Large intestine (tissue), 3 donors: ENCODE measurements around the gene SORCS2. TPM values are rescaled to one million over a fixed set of nuclear protein-coding genes. Genes with fewer than 3 reads are reported as not detected.

Experiments
- DNase-seq, 2 donors: peaks; one replicate each; pipeline versions ENCODE4 v3.0.0 to v3.0.0-alpha.2; 2013
- H3K27ac ChIP-seq: one replicate; pipeline ENCODE4 v1.5.1; 2013; ENCODE audit warnings: low read length
- H3K27me3 ChIP-seq: 2 replicates; pipeline ENCODE4 v1.6.1; 2013; ENCODE audit warnings: low read length; ENCODE audit not compliant: control insufficient read depth, insufficient read depth
- H3K36me3 ChIP-seq: 2 replicates; pipeline ENCODE4 v1.6.1; 2013; ENCODE audit warnings: low read length; ENCODE audit not compliant: control insufficient read depth, insufficient read depth
- H3K4me1 ChIP-seq: one replicate; pipeline ENCODE4 v1.6.1; 2013; ENCODE audit warnings: low read length; ENCODE audit not compliant: control insufficient read depth, insufficient read depth
- H3K4me3 ChIP-seq: one replicate; pipeline ENCODE4 v1.5.1; 2013; ENCODE audit warnings: low read length
- H3K9me3 ChIP-seq: one replicate; pipeline ENCODE4 v1.6.1; 2013; ENCODE audit warnings: mild to moderate bottlenecking, low read depth, low read length, moderate library complexity; ENCODE audit not compliant: control insufficient read depth
- WGBS: methylation state at CpG from one replicate; pipeline ENCODE4 v1.1.5; 2013; ENCODE audit warnings: low lambda C conversion rate; ENCODE audit not compliant: insufficient coverage; 5-methylcytosine and 5-hydroxymethylcytosine counted together
- polyA plus RNA-seq: library from polyadenylated mRNA; unstranded; fragments of 120-200 nt; gene quantifications from one replicate; pipeline ENCODE4 v1.2.1, GENCODE V29; 2013

The SORCS2 gene
- polyA plus RNA-seq, 1 donor = 3.6 TPM

DNA sequence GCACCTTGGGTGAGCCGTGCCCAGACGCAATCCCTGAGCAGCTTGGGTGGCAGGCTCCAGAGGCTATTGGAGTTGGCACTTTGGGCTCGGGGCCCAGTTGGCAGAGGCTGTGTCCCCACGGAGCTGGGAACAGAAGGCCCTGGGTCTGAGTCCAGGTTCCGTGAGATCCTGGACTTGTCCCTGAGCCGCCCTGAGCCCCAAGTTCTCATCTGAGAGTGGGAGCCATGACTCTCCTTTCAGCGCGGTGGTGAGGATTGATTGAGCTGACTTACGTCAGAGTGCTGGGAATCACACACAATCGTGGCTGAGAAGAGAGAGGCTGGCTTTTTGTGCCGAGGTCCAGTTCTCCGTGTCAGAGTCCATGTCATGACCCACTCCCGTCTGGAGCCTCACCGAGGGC, 144.4 kb downstream of the SORCS2 start:
- no peaks in the 10 kb centered on the region for H3K4me1 ChIP-seq
- H3K36me3 ChIP-seq = no peaks in the 10 kb centered on the region
- H3K9me3 ChIP-seq = no peaks in the 10 kb centered on the region
- no peak overlapping the region for H3K27ac ChIP-seq
- 93% methylated on average over 3 of the region's 14 CpGs for WGBS
- H3K27me3 ChIP-seq = no peaks in the 10 kb centered on the region
- no peak overlapping the region for H3K4me3 ChIP-seq
- DNase-seq = no peak

DNA sequence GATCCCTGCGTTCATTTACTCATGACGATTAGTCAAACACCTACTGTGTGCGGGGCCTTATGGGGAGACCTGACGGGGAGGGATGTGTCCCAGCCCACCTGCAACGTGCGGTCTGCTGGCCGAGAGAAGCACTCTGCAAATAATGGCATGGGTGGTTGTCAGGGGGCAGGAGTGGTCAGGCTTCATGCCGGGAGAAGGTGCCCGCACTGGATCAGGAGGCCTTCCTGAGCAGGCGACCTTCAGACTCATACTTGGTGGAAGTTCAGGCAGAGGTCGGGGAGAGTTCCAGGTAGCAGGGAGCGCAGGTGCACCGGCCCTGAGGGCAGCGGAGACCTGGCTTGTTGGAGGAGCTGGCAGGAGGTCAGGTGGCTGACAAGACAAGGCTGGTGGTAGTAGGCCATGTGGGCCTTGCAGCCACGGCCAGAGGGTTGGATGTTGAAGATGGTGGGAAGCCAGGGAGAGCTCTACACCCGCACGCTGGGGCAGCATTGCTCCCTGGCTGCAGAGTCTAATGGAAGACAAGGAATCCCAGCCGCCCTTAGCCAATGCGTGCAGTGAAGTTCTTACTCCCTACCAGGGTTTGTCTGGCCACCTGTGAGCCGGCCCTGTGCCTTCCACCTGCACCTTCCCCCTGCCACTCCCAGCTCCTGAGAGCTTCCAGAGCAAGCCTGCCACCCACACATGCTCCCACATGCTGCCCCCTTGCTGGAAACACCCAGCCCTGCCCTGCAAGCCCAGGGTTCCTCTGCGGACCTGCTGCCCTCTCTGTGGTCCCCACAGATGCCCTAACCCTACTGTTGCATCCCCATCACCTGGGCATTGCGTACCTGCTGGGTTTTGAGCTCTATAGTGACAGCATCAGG, 145.1 kb downstream of the SORCS2 start:
- DNase-seq = no peak
- WGBS = no CpG with 5 or more reads among the region's 22 CpGs
- Histone ChIP-seq H3K4me3 (no peak overlapping the region), H3K9me3 (no peaks in the 10 kb centered on the region), H3K4me1 (no peaks in the 10 kb centered on the region), H3K36me3 (no peaks in the 10 kb centered on the region), H3K27ac (no peak overlapping the region), H3K27me3 (no peaks in the 10 kb centered on the region)

DNA sequence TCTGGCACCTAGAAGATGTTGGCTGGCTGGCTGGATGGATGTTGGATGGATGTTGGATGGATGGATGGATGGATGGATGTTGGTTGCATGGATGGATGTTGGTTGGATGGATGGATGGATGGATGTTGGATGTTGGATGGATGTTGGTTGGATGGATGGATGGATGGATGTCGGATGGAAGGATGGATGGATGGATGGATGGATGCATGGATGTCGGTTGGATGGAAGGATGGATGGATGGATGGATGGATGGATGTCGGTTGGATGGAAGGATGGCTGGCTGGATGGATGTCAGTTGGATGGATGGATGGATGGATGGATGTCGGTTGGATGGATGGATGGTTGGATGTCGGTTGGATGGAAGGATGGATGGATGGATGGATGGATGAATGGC, 145.7 kb downstream of the SORCS2 start:
- no peaks in the 10 kb centered on the region for H3K9me3 ChIP-seq
- no peak overlapping the region for H3K4me3 ChIP-seq
- no peak overlapping the region for H3K27ac ChIP-seq
- 100% methylated on average over 3 of the region's 5 CpGs for WGBS
- no peaks in the 10 kb centered on the region for H3K4me1 ChIP-seq
- no peaks in the 10 kb centered on the region for H3K36me3 ChIP-seq
- no peak for DNase-seq
- H3K27me3 ChIP-seq = no peaks in the 10 kb centered on the region

DNA sequence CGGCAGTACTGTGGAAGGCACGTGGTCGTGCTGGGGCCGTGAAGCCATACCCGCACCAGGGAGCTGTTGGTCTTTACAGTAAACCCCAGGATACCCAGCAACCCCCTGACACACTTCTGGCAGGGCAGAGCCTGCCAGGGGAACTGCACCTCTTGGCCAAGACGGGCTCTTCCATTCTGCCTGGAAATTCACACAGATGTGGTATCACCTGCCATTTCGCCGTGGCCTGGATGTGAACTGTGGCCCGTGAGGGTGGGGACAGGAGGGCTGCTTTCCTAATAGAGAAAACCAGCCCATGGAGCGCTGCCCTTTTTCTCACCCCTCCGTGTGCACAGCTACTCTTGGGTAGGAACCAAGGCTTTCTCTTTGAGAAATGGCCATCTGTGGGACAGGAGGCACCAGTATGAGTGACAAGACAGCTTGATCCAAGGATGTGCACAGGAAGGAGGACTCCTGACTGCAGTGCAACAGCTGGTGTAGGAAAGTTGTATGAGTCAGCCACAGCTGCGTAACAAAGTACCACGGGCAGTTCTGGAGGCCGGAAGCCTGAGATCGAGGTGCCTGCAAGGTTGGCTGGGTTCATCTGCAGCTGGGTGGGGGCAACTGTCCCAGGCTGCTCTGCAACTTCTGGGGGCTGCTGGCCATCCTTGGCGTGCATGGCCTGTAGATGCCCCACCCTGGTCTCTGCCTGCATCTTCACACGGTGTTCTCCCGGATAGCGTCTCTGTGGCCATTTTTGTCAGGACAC, 146.7 kb downstream of the SORCS2 start:
- no peaks in the 10 kb centered on the region for H3K9me3 ChIP-seq
- no peak overlapping the region for H3K27ac ChIP-seq
- no peaks in the 10 kb centered on the region for H3K27me3 ChIP-seq
- no peak overlapping the region for H3K4me3 ChIP-seq
- H3K36me3 ChIP-seq = no peaks in the 10 kb centered on the region
- no peak for DNase-seq
- H3K4me1 ChIP-seq = no peaks in the 10 kb centered on the region
- no CpG with 5 or more reads among the region's 19 CpGs for WGBS

DNA sequence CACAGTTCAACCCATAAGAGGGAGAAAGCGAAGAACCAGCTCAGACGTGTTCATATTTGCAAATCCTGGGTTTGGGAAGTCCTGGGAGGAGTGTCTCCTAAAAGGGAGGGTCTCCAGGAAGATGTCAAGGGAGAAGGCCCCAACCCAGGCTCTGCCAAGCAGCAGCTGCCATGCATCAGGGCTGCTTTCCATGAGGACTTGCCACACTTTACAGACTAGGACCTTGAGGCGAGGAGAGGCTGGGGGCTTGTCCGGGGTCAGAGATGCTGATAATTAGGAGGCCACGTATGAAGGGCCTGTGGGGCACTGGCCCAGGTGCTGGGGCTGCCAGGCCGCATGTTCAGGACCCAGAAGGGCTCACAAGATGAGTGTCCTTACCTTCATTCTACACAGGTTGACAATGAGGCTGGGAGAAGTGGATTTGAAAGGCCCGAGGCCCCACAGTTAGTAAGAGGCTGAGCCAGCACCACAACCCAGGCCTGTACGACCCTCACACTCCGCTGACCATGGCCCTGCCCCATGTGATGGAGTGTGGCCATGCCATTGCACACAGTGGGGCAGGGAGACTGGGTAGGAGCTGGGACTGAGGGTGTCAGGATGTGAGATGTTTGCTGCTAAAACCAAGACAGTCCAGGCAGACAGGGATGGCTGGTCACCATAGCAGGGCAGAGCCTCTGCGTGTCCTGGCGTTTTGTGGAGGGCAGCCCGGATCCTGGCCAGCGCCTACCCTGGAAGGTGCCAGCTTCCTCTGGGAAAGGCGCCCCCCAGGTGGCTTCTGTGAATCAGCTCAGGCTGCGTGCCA, 147.6 kb downstream of the SORCS2 start:
- Histone ChIP-seq H3K27ac (no peak overlapping the region), H3K9me3 (no peaks in the 10 kb centered on the region), H3K36me3 (no peaks in the 10 kb centered on the region), H3K27me3 (no peaks in the 10 kb centered on the region), H3K4me3 (no peak overlapping the region), H3K4me1 (no peaks in the 10 kb centered on the region)
- no CpG with 5 or more reads among the region's 15 CpGs for WGBS
- DNase-seq = no peak

DNA sequence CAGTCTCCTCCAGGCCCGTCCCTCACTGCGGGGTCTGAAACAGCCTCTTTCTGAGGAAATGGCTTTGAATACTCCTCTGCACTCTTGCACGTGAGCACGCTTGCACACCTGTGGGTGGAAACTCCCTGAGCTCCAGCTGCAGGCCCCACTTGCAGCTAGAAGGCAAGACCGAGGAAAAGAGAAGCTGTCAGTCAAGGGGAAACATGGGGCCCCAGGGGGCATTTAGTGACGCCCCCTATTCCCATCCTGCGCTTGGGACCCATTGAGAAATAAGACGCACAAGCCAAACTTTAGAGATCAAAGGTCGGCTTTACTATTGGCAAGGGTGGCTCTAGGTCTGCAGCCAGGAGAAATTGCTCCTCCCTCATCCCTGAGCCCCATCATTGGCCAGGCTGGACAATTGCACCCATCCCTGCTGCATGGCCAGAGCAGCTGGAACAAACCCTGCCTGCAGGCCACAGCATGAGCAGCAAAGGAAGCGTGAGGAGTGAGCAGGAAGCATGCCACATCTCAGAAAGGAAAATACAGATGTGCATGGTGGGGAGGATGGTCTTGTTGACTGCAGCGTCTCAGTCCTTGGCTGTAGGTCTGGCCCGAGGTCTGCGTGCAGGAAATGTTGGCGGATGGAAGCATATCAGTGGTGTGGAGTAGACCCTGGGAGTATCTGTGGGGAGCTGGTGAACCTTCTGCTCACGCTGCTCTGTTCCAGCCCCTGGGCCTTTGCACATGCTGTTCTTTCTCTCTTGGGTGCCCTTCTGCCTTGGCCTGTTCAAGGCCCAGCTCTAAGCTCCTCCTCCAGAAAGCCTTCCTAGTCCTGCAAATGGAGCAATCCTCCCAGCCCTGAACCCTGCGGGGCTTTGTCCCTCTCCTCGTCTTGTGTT, 148.5 kb downstream of the SORCS2 start:
- WGBS = 20% methylated on average over 1 of the region's 17 CpGs
- Histone ChIP-seq H3K27me3 (no peaks in the 10 kb centered on the region), H3K36me3 (no peaks in the 10 kb centered on the region), H3K4me3 (no peak overlapping the region), H3K4me1 (no peaks in the 10 kb centered on the region), H3K27ac (no peak overlapping the region), H3K9me3 (no peaks in the 10 kb centered on the region)
- DNase-seq = no peak

DNA sequence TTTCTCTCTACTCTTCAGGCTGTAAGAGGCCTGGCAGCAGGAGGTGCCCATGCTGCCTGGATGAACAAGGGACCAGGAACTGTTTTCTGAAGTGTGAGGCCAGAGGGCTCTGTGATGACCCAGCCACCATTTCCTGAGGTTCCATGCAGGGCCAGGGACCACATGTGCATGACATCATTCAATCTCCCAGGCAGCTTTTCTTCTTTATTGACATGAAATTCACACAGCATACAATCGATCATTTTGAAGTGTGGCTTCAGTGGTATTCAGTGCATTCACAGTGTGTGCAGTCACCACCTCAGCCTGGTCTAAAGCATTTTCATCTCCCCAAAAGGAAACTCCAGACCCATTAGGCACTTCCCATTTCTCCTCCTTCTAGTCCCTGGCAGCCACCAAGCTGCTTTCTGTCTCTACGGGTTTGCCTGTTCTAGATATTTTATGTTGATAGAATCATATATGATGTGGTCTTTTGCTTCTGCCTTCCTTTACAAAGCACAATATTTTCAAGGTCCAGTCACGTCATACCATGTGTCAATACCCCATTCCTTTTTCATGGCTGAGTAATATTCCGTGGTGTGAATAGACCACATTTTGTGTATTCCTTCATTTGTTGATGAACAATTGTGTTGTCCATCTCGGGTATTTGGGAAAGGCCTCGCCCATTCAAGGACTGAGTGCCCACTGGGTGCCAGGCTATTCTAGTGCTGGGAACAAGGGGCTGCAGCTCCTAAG, 149.3 kb downstream of the SORCS2 start:
- no peak for DNase-seq
- no peaks in the 10 kb centered on the region for H3K4me1 ChIP-seq
- H3K4me3 ChIP-seq = no peak overlapping the region
- H3K9me3 ChIP-seq = peaks cover 4% of the 10 kb centered on the region
- H3K27ac ChIP-seq = no peak overlapping the region
- WGBS = no CpG with 5 or more reads among the region's 6 CpGs
- no peaks in the 10 kb centered on the region for H3K36me3 ChIP-seq
- no peaks in the 10 kb centered on the region for H3K27me3 ChIP-seq

DNA sequence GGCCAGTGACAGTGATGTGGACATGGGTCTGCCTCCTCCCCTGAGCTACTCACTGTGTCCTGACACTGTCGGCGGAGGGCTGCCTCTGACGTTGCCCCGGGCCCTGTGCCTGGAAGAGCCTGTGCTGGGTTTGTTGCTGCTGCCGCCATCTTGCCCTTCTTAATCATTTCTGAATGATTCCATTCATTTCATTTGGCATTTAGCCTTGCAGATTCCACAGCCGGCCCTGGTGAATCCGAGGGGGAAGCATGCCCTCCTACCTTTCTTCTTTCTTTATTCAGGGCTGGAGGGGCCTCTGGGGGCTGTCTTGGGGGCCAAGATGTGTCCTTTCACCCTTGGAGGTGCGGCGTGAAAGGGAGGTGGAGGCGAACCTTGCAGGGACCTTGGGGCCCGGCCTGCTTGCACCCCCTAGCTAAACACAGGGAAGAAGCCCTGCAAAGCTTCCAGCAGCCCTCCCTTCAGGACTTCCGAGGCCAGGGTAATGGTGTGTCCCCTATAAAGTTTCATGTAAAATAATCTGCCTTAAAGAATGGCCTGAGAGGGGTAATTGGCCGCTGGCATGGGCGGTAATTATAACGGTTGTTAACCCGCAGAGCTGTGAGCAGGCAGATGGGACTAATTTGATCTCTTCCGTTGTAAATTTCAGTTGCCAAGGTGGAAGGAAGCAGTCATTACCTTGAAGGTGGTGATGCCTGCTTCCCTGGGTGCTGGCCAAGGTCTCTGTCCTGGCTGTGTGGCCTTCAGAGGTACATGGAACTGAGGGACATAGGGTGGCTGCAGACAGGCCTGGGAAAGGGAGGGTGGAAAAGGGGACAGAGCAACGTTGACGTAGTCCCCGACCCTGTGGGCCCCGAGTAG, 150.1 kb downstream of the SORCS2 start:
- H3K36me3 ChIP-seq = no peaks in the 10 kb centered on the region
- WGBS = 40% methylated on average over 1 of the region's 21 CpGs
- H3K27ac ChIP-seq = no peak overlapping the region
- no peak for DNase-seq
- no peaks in the 10 kb centered on the region for H3K4me1 ChIP-seq
- peaks cover 4% of the 10 kb centered on the region for H3K9me3 ChIP-seq
- no peak overlapping the region for H3K4me3 ChIP-seq
- no peaks in the 10 kb centered on the region for H3K27me3 ChIP-seq
